ENCODE measurements around the gene CTNNA3.

The CTNNA3 gene

GRCh38 chr10:67262675-67263074 is 433.3 kb downstream of the CTNNA3 start:
- TF ChIP-seq CTCF (IDR thresholded peaks at IDR 0.05; ENCODE audit: insufficient read depth, low read depth, low read length, missing control alignments): no peak
- DNase-seq (ENCODE audit: low read depth): no peak
- no peak overlapping the region for H3K4me3 ChIP-seq (ENCODE audit: low read length)

- no peak overlapping the region for H3K4me3 ChIP-seq (ENCODE audit: low read length)
- TF ChIP-seq CTCF (IDR thresholded peaks at IDR 0.05; ENCODE audit: insufficient read depth, low read depth, low read length, missing control alignments): no peak
- DNase-seq (ENCODE audit: low read depth): no peak
Observed at GRCh38 chr10:67261300-67261797, 434.6 kb downstream of the CTNNA3 start.

GRCh38 chr10:67259319-67259929 is 436.6 kb downstream of the CTNNA3 start:
- TF ChIP-seq CTCF (IDR thresholded peaks at IDR 0.05; ENCODE audit: insufficient read depth, low read depth, low read length, missing control alignments): no peak
- no peak for DNase-seq (ENCODE audit: low read depth)
- H3K4me3 ChIP-seq (ENCODE audit: low read length): no peak overlapping the region

- no peak for DNase-seq (ENCODE audit: low read depth)
- no peak overlapping the region for H3K4me3 ChIP-seq (ENCODE audit: low read length)
- no peak for TF ChIP-seq CTCF (IDR thresholded peaks at IDR 0.05; ENCODE audit: insufficient read depth, low read depth, low read length, missing control alignments)
Observed at GRCh38 chr10:67257427-67258144, 438.4 kb downstream of the CTNNA3 start.

GRCh38 chr10:67257018-67257417 is 439.0 kb downstream of the CTNNA3 start:
- no peak for TF ChIP-seq CTCF (IDR thresholded peaks at IDR 0.05; ENCODE audit: insufficient read depth, low read depth, low read length, missing control alignments)
- no peak for DNase-seq (ENCODE audit: low read depth)

GRCh38 chr10:67250686-67251085 is 445.3 kb downstream of the CTNNA3 start:
- H3K4me3 ChIP-seq (ENCODE audit: low read length): no peak overlapping the region
- TF ChIP-seq CTCF (IDR thresholded peaks at IDR 0.05; ENCODE audit: insufficient read depth, low read depth, low read length, missing control alignments): no peak
- no peak for DNase-seq (ENCODE audit: low read depth)

More at GRCh38 chr10:67257018-67257417, 439.0 kb downstream of the CTNNA3 start:
- no peak overlapping the region for H3K4me3 ChIP-seq (ENCODE audit: low read length)

Data from epithelial cell of esophagus (primary cell).